Heart left ventricle (tissue), 16 donors: ENCODE results near the gene SYNGAP1. TPM values are rescaled to one million over a fixed set of nuclear protein-coding genes. Genes with fewer than 3 reads are reported as not detected.

ENCODE experiments used
- ATAC-seq, 4 donors: fragments of 200-7000 bp; cut with Tn5 transposase; one replicate each; pipeline ENCODE4 v1.9.1; 2020 to 2022; ENCODE audit warnings: moderate library complexity in 4 of 4, mild to moderate bottlenecking in 3 of 4, moderate number of reproducible peaks in 1 of 4
- DNase-seq, 5 donors: peaks; one replicate each; pipeline ENCODE4 v3.0.0-alpha.2; 2020
- H3K27ac ChIP-seq, 12 donors: fragments of 200-600 bp; sonication (generic) in 4 of 12; one replicate each; pipeline versions ENCODE4 v1.5.0 to v1.8.0; 2016 to 2022; ENCODE audit warnings: mild to moderate bottlenecking in 2 of 12
- H3K27me3 ChIP-seq, 9 donors: fragments of 200-600 bp; sonication (generic) in 2 of 9; one replicate each; pipeline versions ENCODE4 v1.5.1 to v1.8.0; 2016 to 2022; ENCODE audit warnings: mild to moderate bottlenecking in 3 of 9
- H3K36me3 ChIP-seq, 9 donors: fragments of 200-600 bp; sonication (generic) in 2 of 9; one replicate each; pipeline versions ENCODE4 v1.5.0 to v1.8.0; 2018 to 2022; ENCODE audit warnings: mild to moderate bottlenecking in 2 of 9
- H3K4me1 ChIP-seq, 12 donors: fragments of 200-600 bp; sonication (generic) in 4 of 12; one replicate each; pipeline versions ENCODE4 v1.5.0 to v1.8.0; 2016 to 2022; ENCODE audit warnings: mild to moderate bottlenecking in 3 of 12
- H3K4me3 ChIP-seq, 12 donors: fragments of 200-600 bp; sonication (generic) in 4 of 12; one replicate each; pipeline versions ENCODE4 v1.5.0 to v1.8.0; 2017 to 2022; ENCODE audit warnings: mild to moderate bottlenecking in 9 of 12, moderate library complexity in 4 of 12
- H3K9me3 ChIP-seq, 12 donors: fragments of 200-600 bp; sonication (generic) in 4 of 12; one replicate each; pipeline versions ENCODE4 v1.5.0 to v1.8.0; 2016 to 2022; ENCODE audit warnings: mild to moderate bottlenecking in 1 of 12
- POLR2A ChIP-seq, 2 donors: fragments of 450-650 bp; IDR thresholded peaks; one replicate each; pipeline ENCODE4 v1.6.1; 2017; ENCODE audit warnings: antibody characterized with exemption in 2 of 2, mild to moderate bottlenecking in 2 of 2, moderate library complexity in 2 of 2
- WGBS, 4 donors: extraction: QIAGEN DNeasy Blood & Tissue Kit in 2 of 4; methylation state at CpG; one replicate each; pipeline versions ENCODE4 v1.1.5 to v1.1.7; 2013 to 2018; 5-methylcytosine and 5-hydroxymethylcytosine counted together
- intact Hi-C, 10 donors: fragments of 100-400 bp; cut with DNase I; formaldehyde crosslinking; loops; one replicate each; pipeline versions ENCODE4 v1.11.1 to v1.14.2; 2022
- polyA plus RNA-seq, 2 donors: library from polyadenylated mRNA; stranded (reverse); fragments of 200-250 nt; gene quantifications; one replicate each; pipeline ENCODE4 v1.2.3, GENCODE V29; 2013
- total RNA-seq, 9 donors: library from RNA; depleted of rRNA in 2 of 9; stranded (reverse); fragments of >200 nt in 2 of 9; fragmentation: NEBNext Ultra II Directional in 3 of 9; extraction: Animal tissue kit (Norgen Biotek cat#: 25700) in 3 of 9; gene quantifications; one replicate each; pipeline versions ENCODE4 v1.1.0 to v1.2.4, GENCODE V29; 2016 to 2023
- TF ChIP-seq, protein P1 (sequence below), 12 donors: fragments of 200-600 bp; sonication (generic) in 4 of 12; IDR thresholded peaks; one replicate each; pipeline versions ENCODE4 v1.5.0 to v1.8.0; 2018 to 2022; ENCODE audit warnings: antibody characterized with exemption in 12 of 12, mild to moderate bottlenecking in 5 of 12
- donor health status: ischemic (EF 13 %, LVEDD 7.1; RV severe dilation, severe dysfunction).
- donor health status: healthy with polysubstance abuse.
- donor health status: DM: no; HTN: yes; CAD: no.
- donor health status: DM: no; HTN: no; CAD: no.
- donor health status: ischemic (EF 25% LVEDD 6.9; RV normal size, moderate dysfunction).
- donor health status: ischemic (EF 25% LVEDD 5.7; RV mildly dilated, moderate dysfunction).
- donor health status: healthy.
- donor health status: DM: yes; HTN: yes; CAD: no.
- donor health status: ischemic (EF 35%, LVEDD 5.7; RV mildly dilated, moderate dysfunction).
- donor health status: nonischemic (EF 11% LVEDD 7.7; RV severe dilation, severe dysfunction).
- donor health status: DM: yes; HTN: yes; CAD: no.
- donor health status: PGD.
- donor health status: ischemic (EF 29% LVEDD 5.4; RV normal size, mild dysfunction).
- donor health status: nonischemic (EF 23%, LVEDD 6.1; RV moderate dilation, normal function).

SYNGAP1 gene
- total and polyA plus RNA-seq, 11 donors = 2.4 to 9.9 (median 5.0) TPM

DNA sequence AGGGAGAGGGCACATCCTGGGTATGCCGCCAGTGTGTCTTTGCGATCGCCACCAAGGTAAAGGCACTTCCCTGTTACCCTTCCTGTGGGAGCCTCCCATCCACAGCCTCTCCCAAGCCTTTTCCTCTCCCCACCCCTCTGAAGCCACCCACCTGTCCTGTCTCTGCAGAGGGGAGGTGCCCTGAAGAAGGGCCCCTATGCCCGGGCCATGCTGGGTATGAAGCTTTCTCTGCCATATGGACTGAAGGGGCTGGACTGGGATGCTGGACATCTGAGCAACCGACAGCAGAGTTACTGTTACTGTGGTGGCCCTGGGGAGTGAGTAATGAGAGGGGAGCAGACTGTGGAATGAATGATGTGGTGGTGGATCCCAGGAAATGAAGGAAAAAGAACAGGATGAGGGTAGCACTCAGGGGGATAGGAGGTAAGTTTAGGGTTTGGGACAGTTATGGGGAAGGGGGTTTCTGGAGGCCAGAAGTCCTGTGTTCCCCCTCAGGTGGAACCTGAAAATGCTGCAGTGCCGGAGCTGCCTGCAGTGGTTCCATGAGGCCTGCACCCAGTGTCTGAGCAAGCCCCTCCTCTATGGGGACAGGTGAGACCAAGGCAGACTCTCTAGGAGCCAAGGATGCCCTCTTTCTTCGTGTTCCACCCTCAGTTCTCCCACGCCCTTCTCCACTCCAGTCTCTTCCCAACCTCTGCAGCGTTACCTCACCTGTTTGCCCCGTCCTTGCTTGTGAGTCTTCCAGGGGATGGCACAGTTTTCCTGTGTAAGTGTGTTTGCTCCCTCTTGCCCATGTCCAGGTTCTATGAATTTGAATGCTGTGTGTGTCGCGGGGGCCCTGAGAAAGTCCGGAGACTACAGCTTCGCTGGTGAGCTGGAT lies 6.4 kb upstream of the SYNGAP1 start:
- WGBS, 4 donors = 81 to 86% (median 85%) methylated on average over 14 of the region's 14 CpGs
- intact Hi-C loops = loop anchor here in 3 of 10 donors (5.0 to 10.0 kb wide), 2 partner anchors 161 to 211 kb away; partner anchors contain the start of genes HSD17B8 (in 1 of the 3), RXRB (in 1 of the 3) and SLC39A7 (in 1 of the 3)
- no peak for ATAC-seq

DNA sequence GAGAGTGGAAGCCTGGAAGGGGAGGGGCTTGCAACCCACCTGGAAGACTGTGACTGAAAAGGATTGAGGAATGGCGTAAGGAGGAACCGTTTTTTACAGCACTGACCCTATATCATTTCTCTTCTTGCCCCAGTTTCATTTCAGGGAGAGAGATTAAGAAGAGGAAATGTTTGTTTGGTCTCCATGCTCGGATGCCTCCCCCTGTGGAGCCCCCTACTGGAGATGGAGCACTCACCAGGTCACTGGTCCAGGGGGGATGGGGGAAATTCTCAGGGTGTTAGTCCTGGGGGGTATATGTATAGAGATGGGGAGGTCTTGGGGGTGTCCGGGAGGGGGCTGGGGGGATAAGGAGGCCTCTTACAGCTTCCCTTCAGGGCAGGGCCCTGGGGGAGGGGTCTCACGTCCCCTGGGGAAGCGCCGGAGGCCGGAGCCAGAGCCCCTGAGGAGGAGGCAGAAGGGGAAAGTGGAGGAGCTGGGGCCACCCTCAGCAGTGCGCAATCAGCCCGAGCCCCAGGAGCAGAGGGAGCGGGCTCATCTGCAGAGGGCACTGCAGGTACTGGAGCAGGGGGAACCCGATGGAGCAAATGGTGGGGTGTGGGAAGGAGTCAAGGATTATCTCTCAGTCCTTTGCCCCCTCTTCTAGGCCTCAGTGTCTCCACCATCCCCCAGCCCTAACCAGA lies 5.1 kb upstream of the SYNGAP1 start:
- ATAC-seq = no peak
- DNase-seq = no peak
- intact Hi-C loops = loop anchor here in 3 of 10 donors (5.0 to 10.0 kb wide), 2 partner anchors 160 to 212 kb away; partner anchors contain the start of genes HSD17B8 (in 1 of the 3), RXRB (in 1 of the 3) and SLC39A7 (in 1 of the 3)
- TF ChIP-seq, protein P1, sequence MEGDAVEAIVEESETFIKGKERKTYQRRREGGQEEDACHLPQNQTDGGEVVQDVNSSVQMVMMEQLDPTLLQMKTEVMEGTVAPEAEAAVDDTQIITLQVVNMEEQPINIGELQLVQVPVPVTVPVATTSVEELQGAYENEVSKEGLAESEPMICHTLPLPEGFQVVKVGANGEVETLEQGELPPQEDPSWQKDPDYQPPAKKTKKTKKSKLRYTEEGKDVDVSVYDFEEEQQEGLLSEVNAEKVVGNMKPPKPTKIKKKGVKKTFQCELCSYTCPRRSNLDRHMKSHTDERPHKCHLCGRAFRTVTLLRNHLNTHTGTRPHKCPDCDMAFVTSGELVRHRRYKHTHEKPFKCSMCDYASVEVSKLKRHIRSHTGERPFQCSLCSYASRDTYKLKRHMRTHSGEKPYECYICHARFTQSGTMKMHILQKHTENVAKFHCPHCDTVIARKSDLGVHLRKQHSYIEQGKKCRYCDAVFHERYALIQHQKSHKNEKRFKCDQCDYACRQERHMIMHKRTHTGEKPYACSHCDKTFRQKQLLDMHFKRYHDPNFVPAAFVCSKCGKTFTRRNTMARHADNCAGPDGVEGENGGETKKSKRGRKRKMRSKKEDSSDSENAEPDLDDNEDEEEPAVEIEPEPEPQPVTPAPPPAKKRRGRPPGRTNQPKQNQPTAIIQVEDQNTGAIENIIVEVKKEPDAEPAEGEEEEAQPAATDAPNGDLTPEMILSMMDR (IDR thresholded peaks at IDR 0.05) = peak in 4 of 12 donors; percentile 20 to 30 (median 24)
- no peak for TF ChIP-seq POLR2A (IDR thresholded peaks at IDR 0.05)
- peaks cover 0 to 49% (median 46%) of the 10 kb centered on the region in 9 donors for H3K36me3 ChIP-seq
- no peaks in the 10 kb centered on the region for H3K9me3 ChIP-seq
- H3K4me3 ChIP-seq = no peak overlapping the region
- no peaks in the 10 kb centered on the region for H3K27me3 ChIP-seq
- peaks cover 6 to 55% (median 42%) of the 10 kb centered on the region in 12 donors for H3K4me1 ChIP-seq
- WGBS, 4 donors = 69 to 76% (median 71%) methylated on average over 12 of the region's 12 CpGs
- no peak overlapping the region for H3K27ac ChIP-seq

More for the DNA sequence above, 6.4 kb upstream of the SYNGAP1 start:
- TF ChIP-seq, protein P1 (IDR thresholded peaks at IDR 0.05) = no peak
- no peak overlapping the region for H3K4me3 ChIP-seq
- H3K27me3 ChIP-seq = no peaks in the 10 kb centered on the region
- no peaks in the 10 kb centered on the region for H3K9me3 ChIP-seq
- H3K27ac ChIP-seq = no peak overlapping the region
- H3K4me1 ChIP-seq = peaks cover 4 to 43% (median 33%) of the 10 kb centered on the region in 12 donors
- peaks cover 0 to 49% (median 46%) of the 10 kb centered on the region in 9 donors for H3K36me3 ChIP-seq
- DNase-seq = no peak

DNA sequence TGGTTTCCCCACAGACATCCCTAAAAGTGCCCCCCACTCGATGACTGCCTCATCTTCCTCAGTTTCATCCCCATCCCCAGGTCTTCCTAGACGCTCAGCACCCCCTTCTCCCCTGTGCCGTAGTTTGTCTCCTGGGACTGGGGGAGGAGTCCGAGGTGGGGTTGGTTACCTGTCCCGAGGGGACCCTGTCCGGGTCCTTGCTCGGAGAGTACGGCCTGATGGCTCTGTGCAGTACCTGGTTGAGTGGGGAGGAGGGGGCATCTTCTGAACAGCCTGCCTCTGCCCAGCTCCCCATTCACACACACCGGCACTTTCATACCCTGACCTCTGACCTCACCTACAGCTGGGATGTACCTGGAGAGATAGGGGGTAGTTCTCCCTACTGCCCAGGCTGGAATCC lies 4.0 kb upstream of the SYNGAP1 start:
- peaks cover 0 to 49% (median 46%) of the 10 kb centered on the region in 9 donors for H3K36me3 ChIP-seq
- H3K27me3 ChIP-seq = no peaks in the 10 kb centered on the region
- H3K4me3 ChIP-seq = no peak overlapping the region
- peak overlapping the region in 1 of 12 donors; percentile 10 for H3K27ac ChIP-seq
- ATAC-seq (no peak), DNase-seq (no peak)
- WGBS, 4 donors = 72 to 77% (median 77%) methylated on average over 6 to 9 of the region's 9 CpGs
- peaks cover 6 to 56% (median 41%) of the 10 kb centered on the region in 12 donors for H3K4me1 ChIP-seq
- TF ChIP-seq, protein P1 (IDR thresholded peaks at IDR 0.05) = no peak
- no peak for TF ChIP-seq POLR2A (IDR thresholded peaks at IDR 0.05)
- H3K9me3 ChIP-seq = no peaks in the 10 kb centered on the region
- intact Hi-C loops = loop anchor here in 2 of 10 donors (10.0 kb wide), 1 partner anchor 159 kb away; no protein-coding TSS in a partner anchor
